ENCODE data around the gene ZBTB44.

DNA sequence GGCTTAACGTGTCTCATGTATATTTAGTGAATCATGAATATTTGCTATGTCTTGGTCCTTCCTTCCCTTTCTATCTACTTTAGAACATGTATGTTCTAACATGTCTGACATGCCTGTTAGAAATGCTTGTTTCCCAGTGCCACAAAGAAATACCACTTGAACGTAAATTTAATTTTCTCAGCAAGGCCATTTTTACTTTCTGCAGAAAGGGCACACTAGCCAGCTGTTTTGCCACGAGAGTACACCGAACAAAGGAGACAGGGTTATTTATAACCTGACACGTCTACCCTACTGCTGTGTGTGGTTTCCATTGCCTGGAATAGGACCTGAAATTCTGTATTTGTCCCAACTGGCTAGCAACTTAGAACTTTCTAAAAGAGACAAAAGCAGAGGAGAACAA is 7.4 kb upstream of the ZBTB44 start:
- TF ChIP-seq, protein P1, sequence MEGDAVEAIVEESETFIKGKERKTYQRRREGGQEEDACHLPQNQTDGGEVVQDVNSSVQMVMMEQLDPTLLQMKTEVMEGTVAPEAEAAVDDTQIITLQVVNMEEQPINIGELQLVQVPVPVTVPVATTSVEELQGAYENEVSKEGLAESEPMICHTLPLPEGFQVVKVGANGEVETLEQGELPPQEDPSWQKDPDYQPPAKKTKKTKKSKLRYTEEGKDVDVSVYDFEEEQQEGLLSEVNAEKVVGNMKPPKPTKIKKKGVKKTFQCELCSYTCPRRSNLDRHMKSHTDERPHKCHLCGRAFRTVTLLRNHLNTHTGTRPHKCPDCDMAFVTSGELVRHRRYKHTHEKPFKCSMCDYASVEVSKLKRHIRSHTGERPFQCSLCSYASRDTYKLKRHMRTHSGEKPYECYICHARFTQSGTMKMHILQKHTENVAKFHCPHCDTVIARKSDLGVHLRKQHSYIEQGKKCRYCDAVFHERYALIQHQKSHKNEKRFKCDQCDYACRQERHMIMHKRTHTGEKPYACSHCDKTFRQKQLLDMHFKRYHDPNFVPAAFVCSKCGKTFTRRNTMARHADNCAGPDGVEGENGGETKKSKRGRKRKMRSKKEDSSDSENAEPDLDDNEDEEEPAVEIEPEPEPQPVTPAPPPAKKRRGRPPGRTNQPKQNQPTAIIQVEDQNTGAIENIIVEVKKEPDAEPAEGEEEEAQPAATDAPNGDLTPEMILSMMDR (IDR thresholded peaks at IDR 0.05): no peak
- TF ChIP-seq POLR2A (IDR thresholded peaks at IDR 0.05): no peak
- no peak for TF ChIP-seq POLR2AphosphoS5 (IDR thresholded peaks at IDR 0.05)
- TF ChIP-seq EP300 (IDR thresholded peaks at IDR 0.05): no peak

Data from sigmoid colon (tissue), 4 donors.